NCI-H2171 treated with DMSO at 0.1 percent for 48 hours (cell line): ENCODE results near the gene APC.
"Not testable (repeated sequence)": the region's sequence is repeated elsewhere in the genome, so short reads cannot be mapped to it uniquely, and the experiment has no call there.

Experiments used
- DNase-seq: peaks from one replicate; lab custom pipeline; 2025; lab: John Stamatoyannopoulos, UW

Gene APC

GRCh38 chr5:112857866-112858265 is 120.2 kb downstream of the APC start:
- no peak for DNase-seq

- DNase-seq: not testable (repeated sequence)
Measured at GRCh38 chr5:112860571-112860928, 122.9 kb downstream of the APC start.

- peak; percentile 92 for DNase-seq
Measured at GRCh38 chr5:112860929-112861637, 123.4 kb downstream of the APC start, which contains the start of gene SRP19. TSS of gene SRP19 (plus strand) at chr5:112861287. CDS start at chr5:112861377, 90 bp downstream.

- DNase-seq: no peak
Measured at GRCh38 chr5:112861638-112861985, 123.9 kb downstream of the APC start.

- no peak for DNase-seq
Measured at GRCh38 chr5:112862085-112862484, 124.4 kb downstream of the APC start.

GRCh38 chr5:112863549-112863948 is 125.9 kb downstream of the APC start:
- no peak for DNase-seq

- DNase-seq: no peak
Measured at GRCh38 chr5:112865128-112865527, 127.4 kb downstream of the APC start.

GRCh38 chr5:112866739-112867138 is 129.1 kb downstream of the APC start:
- DNase-seq: no peak

- DNase-seq: no peak
Measured at GRCh38 chr5:112867411-112867810, 129.7 kb downstream of the APC start.

- no peak for DNase-seq
Measured at GRCh38 chr5:112869948-112870347, 132.3 kb downstream of the APC start.

GRCh38 chr5:112870966-112871365 is 133.3 kb downstream of the APC start:
- no peak for DNase-seq

GRCh38 chr5:112876362-112876761 is 138.7 kb downstream of the APC start:
- DNase-seq: no peak

GRCh38 chr5:112878101-112878500 is 140.4 kb downstream of the APC start:
- DNase-seq: no peak

GRCh38 chr5:112878760-112879159 is 141.1 kb downstream of the APC start:
- no peak for DNase-seq

GRCh38 chr5:112880219-112880964 is 142.7 kb downstream of the APC start:
- DNase-seq: no peak

GRCh38 chr5:112883192-112883591 is 145.5 kb downstream of the APC start:
- DNase-seq: no peak

- no peak for DNase-seq
Measured at GRCh38 chr5:112885001-112885400, 147.3 kb downstream of the APC start.

- DNase-seq: no peak
Measured at GRCh38 chr5:112886975-112887374, 149.3 kb downstream of the APC start.

GRCh38 chr5:112892066-112892465 is 154.4 kb downstream of the APC start:
- not testable (repeated sequence) for DNase-seq

- DNase-seq: no peak
Measured at GRCh38 chr5:112892776-112893175, 155.1 kb downstream of the APC start.

- no peak for DNase-seq
Measured at GRCh38 chr5:112895682-112896081, 158.0 kb downstream of the APC start.
